HG03457 (cell line): ENCODE results near the gene ACCS.

Experiments
- ATAC-seq: cut with Tn5 transposase; IDR thresholded peaks from one replicate; pipeline ENCODE4 v1.9.1; 2021; ENCODE audit warnings: moderate number of reproducible peaks; ENCODE audit not compliant: unreplicated experiment

ACCS gene

GRCh38 chr11:44037658-44037998, 28.4 kb upstream of the ACCS start:
- ATAC-seq = no peak

GRCh38 chr11:44043157-44043556, 22.9 kb upstream of the ACCS start:
- ATAC-seq = no peak

- no peak for ATAC-seq
Measured at GRCh38 chr11:44046182-44046581, 19.9 kb upstream of the ACCS start.

- no peak for ATAC-seq
Measured at GRCh38 chr11:44047298-44047697, 18.8 kb upstream of the ACCS start.

- no peak for ATAC-seq
Measured at GRCh38 chr11:44047931-44048431, 18.1 kb upstream of the ACCS start, which contains the start of gene ACCSL. TSS of gene ACCSL (plus strand) at chr11:44047981. CDS start at chr11:44048037, 56 bp downstream.

- ATAC-seq = no peak
Measured at GRCh38 chr11:44049832-44050231, 16.2 kb upstream of the ACCS start.

GRCh38 chr11:44051171-44051570, 14.9 kb upstream of the ACCS start:
- ATAC-seq = no peak

GRCh38 chr11:44057340-44057739, 8.7 kb upstream of the ACCS start:
- ATAC-seq = no peak

GRCh38 chr11:44058275-44058674, 7.8 kb upstream of the ACCS start:
- ATAC-seq = no peak

- ATAC-seq = no peak
Measured at GRCh38 chr11:44065161-44065661, 859 bp upstream of the ACCS start.

GRCh38 chr11:44066732-44067141, 667 bp downstream of the ACCS start:
- no peak for ATAC-seq

GRCh38 chr11:44067266-44067665, 1.2 kb downstream of the ACCS start:
- no peak for ATAC-seq

GRCh38 chr11:44068180-44068579, 2.1 kb downstream of the ACCS start:
- ATAC-seq = no peak

GRCh38 chr11:44071157-44071556, 5.1 kb downstream of the ACCS start:
- ATAC-seq = no peak

GRCh38 chr11:44072757-44073658, 6.9 kb downstream of the ACCS start:
- no peak for ATAC-seq

GRCh38 chr11:44078794-44079193, 12.7 kb downstream of the ACCS start:
- no peak for ATAC-seq

- ATAC-seq = no peak
Measured at GRCh38 chr11:44079376-44079775, 13.3 kb downstream of the ACCS start.

GRCh38 chr11:44080951-44081350, 14.9 kb downstream of the ACCS start:
- ATAC-seq = no peak

GRCh38 chr11:44082645-44083044, 16.6 kb downstream of the ACCS start:
- no peak for ATAC-seq

GRCh38 chr11:44083433-44083832, 17.4 kb downstream of the ACCS start:
- no peak for ATAC-seq

GRCh38 chr11:44083906-44084305, 17.8 kb downstream of the ACCS start:
- ATAC-seq = no peak

- ATAC-seq = no peak
Measured at GRCh38 chr11:44085330-44085729, 19.3 kb downstream of the ACCS start.
